Choroid plexus epithelial cell (primary cell): ENCODE data around the gene MTG1.
"Not testable (repeated sequence)": the region's sequence is repeated elsewhere in the genome, so short reads cannot be mapped to it uniquely, and the experiment has no call there.

Experiments used
- DNase-seq: peaks from one replicate; pipeline ENCODE4 v3.0.0-alpha.2; 2010; ENCODE audit warnings: low read depth
- H3K4me3 ChIP-seq: 2 replicates; pipeline ENCODE4 v1.5.1; 2011; ENCODE audit warnings: low read depth, mild to moderate bottlenecking, control low read depth, low read length, moderate library complexity
- CTCF ChIP-seq: conservative IDR thresholded peaks from 2 replicates; pipeline ENCODE4 v1.5.1; 2011; ENCODE audit warnings: low read depth, mild to moderate bottlenecking, control low read depth, inconsistent platforms, low read length, moderate library complexity

The MTG1 gene

GRCh38 chr10:133439517-133440461 lies 45.8 kb downstream of the MTG1 start:
- DNase-seq, result no peak
- no peak for TF ChIP-seq CTCF
- no peak overlapping the region for H3K4me3 ChIP-seq

GRCh38 chr10:133440633-133441285 lies 46.8 kb downstream of the MTG1 start:
- no peak for DNase-seq
- no peak overlapping the region for H3K4me3 ChIP-seq
- TF ChIP-seq CTCF, result no peak

- not testable (repeated sequence) for H3K4me3 ChIP-seq
Measured at GRCh38 chr10:133441356-133441755, 47.4 kb downstream of the MTG1 start.

GRCh38 chr10:133441780-133442179 lies 47.8 kb downstream of the MTG1 start:
- no peak overlapping the region for H3K4me3 ChIP-seq
- DNase-seq, result no peak
- no peak for TF ChIP-seq CTCF

More at GRCh38 chr10:133441356-133441755, 47.4 kb downstream of the MTG1 start:
- not testable (repeated sequence) for DNase-seq

GRCh38 chr10:133442191-133442966 lies 48.4 kb downstream of the MTG1 start:
- DNase-seq, result no peak
- H3K4me3 ChIP-seq, result no peak overlapping the region
- TF ChIP-seq CTCF, result no peak

- TF ChIP-seq CTCF, result no peak
- no peak overlapping the region for H3K4me3 ChIP-seq
- DNase-seq, result no peak
Measured at GRCh38 chr10:133442967-133443924, 49.3 kb downstream of the MTG1 start.
